Measurements from ENCODE around the gene CFLAR.

Gene CFLAR

GRCh38 chr2:201109186-201109585 is 6.8 kb upstream of the CFLAR start:
- Histone ChIP-seq H2AFZ (ENCODE audit: low read length) (no peak overlapping the region), H3F3A (ENCODE audit: low read depth) (no peaks in the 10 kb centered on the region), H3K4me3 (ENCODE audit: low read length, poor library complexity, severe bottlenecking) (no peak overlapping the region), H4K20me1 (ENCODE audit: insufficient read depth, low read length, poor library complexity, severe bottlenecking) (no peaks in the 10 kb centered on the region), H3K36me3 (ENCODE audit: insufficient read depth, low read length) (no peaks in the 10 kb centered on the region), H3K9me3 (ENCODE audit: insufficient read depth, low read depth, low read length) (no peaks in the 10 kb centered on the region), H3K79me2 (ENCODE audit: insufficient read depth, low read length) (peaks cover under 1% of the 10 kb centered on the region; the same call in 1 of the 2 replicates), H3K4me1 (ENCODE audit: insufficient read depth, low read length, poor library complexity, severe bottlenecking) (no peaks in the 10 kb centered on the region), H3K9me2 (replicated peaks; ENCODE audit: low read depth, low read length) (no peaks in the 10 kb centered on the region), H3K9ac (ENCODE audit: low read depth, low read length, poor library complexity, severe bottlenecking) (no peak overlapping the region), H3K27me3 (ENCODE audit: insufficient read depth, low read length, poor library complexity, severe bottlenecking) (no peaks in the 10 kb centered on the region), H3K4me2 (ENCODE audit: low read depth, low read length, poor library complexity, severe bottlenecking) (no peak overlapping the region)
- TF ChIP-seq, protein P1, sequence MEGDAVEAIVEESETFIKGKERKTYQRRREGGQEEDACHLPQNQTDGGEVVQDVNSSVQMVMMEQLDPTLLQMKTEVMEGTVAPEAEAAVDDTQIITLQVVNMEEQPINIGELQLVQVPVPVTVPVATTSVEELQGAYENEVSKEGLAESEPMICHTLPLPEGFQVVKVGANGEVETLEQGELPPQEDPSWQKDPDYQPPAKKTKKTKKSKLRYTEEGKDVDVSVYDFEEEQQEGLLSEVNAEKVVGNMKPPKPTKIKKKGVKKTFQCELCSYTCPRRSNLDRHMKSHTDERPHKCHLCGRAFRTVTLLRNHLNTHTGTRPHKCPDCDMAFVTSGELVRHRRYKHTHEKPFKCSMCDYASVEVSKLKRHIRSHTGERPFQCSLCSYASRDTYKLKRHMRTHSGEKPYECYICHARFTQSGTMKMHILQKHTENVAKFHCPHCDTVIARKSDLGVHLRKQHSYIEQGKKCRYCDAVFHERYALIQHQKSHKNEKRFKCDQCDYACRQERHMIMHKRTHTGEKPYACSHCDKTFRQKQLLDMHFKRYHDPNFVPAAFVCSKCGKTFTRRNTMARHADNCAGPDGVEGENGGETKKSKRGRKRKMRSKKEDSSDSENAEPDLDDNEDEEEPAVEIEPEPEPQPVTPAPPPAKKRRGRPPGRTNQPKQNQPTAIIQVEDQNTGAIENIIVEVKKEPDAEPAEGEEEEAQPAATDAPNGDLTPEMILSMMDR (conservative IDR thresholded peaks at IDR 0.05; ENCODE audit: low read length): no peak
- TF ChIP-seq EZH2phosphoT487 (IDR thresholded peaks at IDR 0.05; ENCODE audit: borderline replicate concordance): no peak

- no peak overlapping the region for H2AFZ ChIP-seq (ENCODE audit: low read length)
- TF ChIP-seq, protein P1 (conservative IDR thresholded peaks at IDR 0.05; ENCODE audit: low read length): no peak
- no peak for TF ChIP-seq EZH2phosphoT487 (IDR thresholded peaks at IDR 0.05; ENCODE audit: borderline replicate concordance)
- no peak overlapping the region for H3K4me2 ChIP-seq (ENCODE audit: low read depth, low read length, poor library complexity, severe bottlenecking)
These were observed 5.3 kb upstream of the CFLAR start for GRCh38 chr2:201110615-201111014.

GRCh38 chr2:201111096-201111495 is 4.9 kb upstream of the CFLAR start:
- Histone ChIP-seq H3K27me3 (ENCODE audit: insufficient read depth, low read length, poor library complexity, severe bottlenecking) (no peaks in the 10 kb centered on the region), H3K4me3 (ENCODE audit: low read length, poor library complexity, severe bottlenecking) (no peak overlapping the region), H3K9me2 (replicated peaks; ENCODE audit: low read depth, low read length) (no peaks in the 10 kb centered on the region), H4K20me1 (ENCODE audit: insufficient read depth, low read length, poor library complexity, severe bottlenecking) (no peaks in the 10 kb centered on the region), H3K36me3 (ENCODE audit: insufficient read depth, low read length) (no peaks in the 10 kb centered on the region), H3K9me3 (ENCODE audit: insufficient read depth, low read depth, low read length) (no peaks in the 10 kb centered on the region), H3K9ac (ENCODE audit: low read depth, low read length, poor library complexity, severe bottlenecking) (no peak overlapping the region), H2AFZ (ENCODE audit: low read length) (no peak overlapping the region), H3K79me2 (ENCODE audit: insufficient read depth, low read length) (peaks cover 15% of the 10 kb centered on the region; the same call in 1 of the 2 replicates), H3F3A (ENCODE audit: low read depth) (peaks cover 6% of the 10 kb centered on the region; the same call in 1 of the 2 replicates), H3K4me2 (ENCODE audit: low read depth, low read length, poor library complexity, severe bottlenecking) (no peak overlapping the region), H3K4me1 (ENCODE audit: insufficient read depth, low read length, poor library complexity, severe bottlenecking) (peaks cover 13% of the 10 kb centered on the region)
- TF ChIP-seq EZH2phosphoT487 (IDR thresholded peaks at IDR 0.05; ENCODE audit: borderline replicate concordance): no peak
- TF ChIP-seq, protein P1 (conservative IDR thresholded peaks at IDR 0.05; ENCODE audit: low read length): no peak

More at GRCh38 chr2:201110615-201111014, 5.3 kb upstream of the CFLAR start:
- Histone ChIP-seq H3K4me3 (ENCODE audit: low read length, poor library complexity, severe bottlenecking) (no peak overlapping the region), H3K9ac (ENCODE audit: low read depth, low read length, poor library complexity, severe bottlenecking) (no peak overlapping the region), H3K79me2 (ENCODE audit: insufficient read depth, low read length) (peaks cover 14% of the 10 kb centered on the region; the same call in 1 of the 2 replicates), H4K20me1 (ENCODE audit: insufficient read depth, low read length, poor library complexity, severe bottlenecking) (no peaks in the 10 kb centered on the region), H3K27me3 (ENCODE audit: insufficient read depth, low read length, poor library complexity, severe bottlenecking) (no peaks in the 10 kb centered on the region), H3F3A (ENCODE audit: low read depth) (peaks cover 3% of the 10 kb centered on the region; the same call in 1 of the 2 replicates), H3K4me1 (ENCODE audit: insufficient read depth, low read length, poor library complexity, severe bottlenecking) (peaks cover 13% of the 10 kb centered on the region), H3K9me3 (ENCODE audit: insufficient read depth, low read depth, low read length) (no peaks in the 10 kb centered on the region), H3K36me3 (ENCODE audit: insufficient read depth, low read length) (no peaks in the 10 kb centered on the region), H3K9me2 (replicated peaks; ENCODE audit: low read depth, low read length) (no peaks in the 10 kb centered on the region)

All from Loucy (cell line).